Fibroblast of villous mesenchyme (primary cell): ENCODE data around the gene ZEB2. TPM values are rescaled to one million over a fixed set of nuclear protein-coding genes. Genes with fewer than 3 reads are reported as not detected.

ENCODE experiments used
- DNase-seq: peaks from one replicate; pipeline ENCODE4 v3.0.0-alpha.2; 2010; ENCODE audit warnings: low read depth
- H3K4me3 ChIP-seq: 2 replicates; pipeline ENCODE4 v1.5.1; 2011; ENCODE audit warnings: low read depth, mild to moderate bottlenecking, low read length
- total RNA-seq: library from RNA; depleted of rRNA; stranded (reverse); fragments of >200 nt; gene quantifications from 2 replicates; pipeline ENCODE4 v1.2.3, GENCODE V29; 2012
- TF ChIP-seq, protein P1 (sequence below): IDR thresholded peaks from 2 replicates; pipeline ENCODE4 v1.5.1; 2012; ENCODE audit warnings: low read depth, mild to moderate bottlenecking, low read length; ENCODE audit not compliant: insufficient read depth

ZEB2 gene
- total RNA-seq, 1 donor = 50.1 TPM

DNA sequence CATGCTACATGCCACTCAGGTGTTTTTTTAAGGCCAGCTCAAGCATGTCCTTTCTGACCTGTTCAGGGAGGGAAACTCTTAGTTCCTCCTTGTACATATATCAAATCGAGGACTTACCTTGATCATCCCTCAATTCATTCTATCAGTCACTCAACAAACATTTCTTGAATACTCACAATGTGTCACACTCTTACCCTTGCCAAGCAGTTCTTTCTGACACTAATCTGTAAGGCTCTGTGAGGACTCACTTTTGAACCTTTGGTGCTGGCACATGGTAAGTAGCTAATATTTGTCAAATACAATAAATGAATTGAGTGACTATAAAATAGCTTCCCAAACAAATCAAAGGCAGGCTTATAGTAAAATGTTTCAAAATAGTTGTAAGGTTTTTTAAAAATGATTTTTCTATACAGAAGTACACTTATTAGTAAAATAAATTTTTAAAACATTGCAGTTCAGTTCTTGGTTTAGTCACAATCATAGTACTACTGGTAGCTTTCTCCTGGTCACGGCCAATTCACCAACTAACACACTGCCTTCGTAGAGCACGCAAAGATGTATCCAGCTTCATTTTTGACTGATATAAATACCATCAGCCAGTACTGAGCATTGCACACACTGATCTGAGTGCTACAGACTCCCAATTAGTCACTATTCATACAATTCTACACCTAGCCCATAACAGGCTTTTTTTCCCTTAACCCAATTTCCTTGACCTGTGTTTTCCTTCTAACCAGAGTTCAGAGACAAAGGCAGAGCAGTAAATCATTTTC lies 50.9 kb downstream of the ZEB2 start:
- no peak overlapping the region for H3K4me3 ChIP-seq
- DNase-seq = no peak
- TF ChIP-seq, protein P1, sequence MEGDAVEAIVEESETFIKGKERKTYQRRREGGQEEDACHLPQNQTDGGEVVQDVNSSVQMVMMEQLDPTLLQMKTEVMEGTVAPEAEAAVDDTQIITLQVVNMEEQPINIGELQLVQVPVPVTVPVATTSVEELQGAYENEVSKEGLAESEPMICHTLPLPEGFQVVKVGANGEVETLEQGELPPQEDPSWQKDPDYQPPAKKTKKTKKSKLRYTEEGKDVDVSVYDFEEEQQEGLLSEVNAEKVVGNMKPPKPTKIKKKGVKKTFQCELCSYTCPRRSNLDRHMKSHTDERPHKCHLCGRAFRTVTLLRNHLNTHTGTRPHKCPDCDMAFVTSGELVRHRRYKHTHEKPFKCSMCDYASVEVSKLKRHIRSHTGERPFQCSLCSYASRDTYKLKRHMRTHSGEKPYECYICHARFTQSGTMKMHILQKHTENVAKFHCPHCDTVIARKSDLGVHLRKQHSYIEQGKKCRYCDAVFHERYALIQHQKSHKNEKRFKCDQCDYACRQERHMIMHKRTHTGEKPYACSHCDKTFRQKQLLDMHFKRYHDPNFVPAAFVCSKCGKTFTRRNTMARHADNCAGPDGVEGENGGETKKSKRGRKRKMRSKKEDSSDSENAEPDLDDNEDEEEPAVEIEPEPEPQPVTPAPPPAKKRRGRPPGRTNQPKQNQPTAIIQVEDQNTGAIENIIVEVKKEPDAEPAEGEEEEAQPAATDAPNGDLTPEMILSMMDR = no peak

DNA sequence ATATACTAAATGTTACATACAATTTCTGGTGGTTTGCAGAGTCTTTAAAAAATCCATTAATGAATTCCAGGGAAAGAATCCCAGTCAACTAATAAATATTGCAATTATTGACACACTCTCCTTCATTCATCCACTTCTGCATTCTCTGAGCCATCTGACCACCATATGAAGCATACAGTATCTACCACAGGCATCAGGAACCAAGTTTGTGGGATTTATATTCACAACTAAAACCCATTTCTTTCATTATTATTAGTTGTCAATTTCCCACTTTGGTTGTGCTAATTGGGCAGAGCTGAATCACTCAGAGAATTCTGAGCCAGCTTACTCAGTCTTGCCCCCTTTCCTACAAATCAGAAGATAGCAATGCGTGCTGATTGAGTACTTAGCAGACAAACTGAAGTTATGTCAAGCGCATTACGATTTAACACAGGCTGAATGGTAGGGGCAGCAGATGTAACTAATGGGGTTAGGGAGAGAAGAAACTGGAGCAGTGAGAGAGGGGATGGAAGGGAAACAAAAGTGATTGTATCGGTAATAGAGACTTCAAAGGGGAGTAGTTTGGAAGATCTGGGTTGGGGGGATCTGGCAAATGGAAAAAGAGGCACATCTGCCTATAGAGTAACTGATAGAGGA lies 52.3 kb downstream of the ZEB2 start:
- no peak overlapping the region for H3K4me3 ChIP-seq
- no peak for DNase-seq
- TF ChIP-seq, protein P1 = no peak

DNA sequence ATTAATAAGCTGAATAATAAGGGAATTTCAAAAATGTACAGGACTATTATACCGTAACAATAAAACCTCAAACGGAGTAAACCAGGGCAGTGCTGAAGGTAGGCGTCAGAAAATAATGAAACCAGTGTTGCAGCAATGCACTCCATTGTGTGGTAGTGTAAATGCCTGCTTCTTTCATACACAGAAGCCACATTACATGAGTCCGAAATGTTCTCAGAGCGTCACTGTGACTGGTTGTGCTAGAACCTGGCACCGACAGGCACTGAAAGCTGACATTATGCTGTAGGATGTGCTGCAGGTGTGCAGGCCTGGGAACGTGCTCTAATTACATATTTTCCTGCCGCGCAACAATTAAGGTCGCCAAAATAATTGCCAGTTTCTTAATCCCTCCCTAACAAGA lies 53.3 kb downstream of the ZEB2 start:
- no peak for DNase-seq
- no peak overlapping the region for H3K4me3 ChIP-seq
- TF ChIP-seq, protein P1 = no peak

DNA sequence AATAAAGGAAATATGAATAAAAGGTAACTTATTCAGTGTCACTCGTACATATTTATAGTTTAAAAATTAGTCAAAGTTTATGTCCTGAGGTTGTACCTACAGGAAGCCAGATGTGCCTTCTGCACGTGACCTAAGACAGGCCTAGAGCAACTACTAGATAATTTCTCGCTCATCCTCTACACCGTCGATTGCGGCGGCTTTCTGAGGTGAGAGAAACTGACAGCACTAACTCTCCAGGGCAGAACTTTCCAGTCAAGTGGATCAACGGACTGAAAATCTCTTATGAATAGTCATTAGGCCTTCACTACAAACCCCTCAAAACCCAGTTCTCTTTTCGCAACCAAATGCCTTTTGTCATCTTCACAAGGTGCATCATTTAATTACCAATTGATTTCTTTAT lies 54.2 kb downstream of the ZEB2 start:
- no peak for DNase-seq
- no peak overlapping the region for H3K4me3 ChIP-seq
- TF ChIP-seq, protein P1 = no peak

DNA sequence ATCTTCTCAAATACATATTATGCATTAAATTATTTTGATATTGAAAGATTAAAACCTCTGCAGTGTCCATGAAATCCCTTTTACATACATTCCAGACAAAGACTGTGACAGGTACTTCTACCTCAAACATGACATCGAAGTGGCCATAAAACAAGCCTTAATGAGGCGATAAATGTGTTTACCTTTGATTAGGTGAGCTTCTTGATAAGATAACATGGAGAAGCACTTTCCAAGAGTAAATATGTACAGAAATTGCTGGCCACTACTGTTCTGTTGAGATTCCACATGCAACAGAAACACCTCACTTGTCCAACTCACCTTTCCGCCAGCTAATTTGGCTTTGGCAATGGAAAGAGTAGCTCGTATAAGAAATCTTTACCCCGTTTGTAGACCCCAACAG lies 55.2 kb downstream of the ZEB2 start:
- no peak overlapping the region for H3K4me3 ChIP-seq
- no peak for DNase-seq
- TF ChIP-seq, protein P1 = no peak

DNA sequence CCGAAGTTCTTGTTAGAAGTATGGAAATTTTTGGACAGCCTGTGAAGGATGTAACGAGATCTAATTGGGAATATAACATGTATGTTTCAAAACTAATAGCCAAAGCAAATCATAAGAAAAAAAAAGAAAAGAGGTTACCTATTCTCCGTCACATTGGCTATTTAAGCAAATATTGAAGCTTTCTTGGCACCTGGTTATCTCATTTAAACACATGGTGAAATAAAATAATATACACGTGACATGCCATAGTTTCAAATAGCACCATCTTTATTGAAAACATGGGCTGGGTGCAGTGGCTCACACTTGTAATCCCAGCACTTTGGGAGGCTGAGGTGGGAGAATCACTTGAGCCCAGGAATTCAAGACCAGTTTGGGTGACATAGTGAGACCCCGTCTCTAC lies 56.7 kb downstream of the ZEB2 start:
- DNase-seq = no peak
- TF ChIP-seq, protein P1 = no peak
- no peak overlapping the region for H3K4me3 ChIP-seq
